NCI-H2081 treated with DMSO at 0.1 percent for 48 hours (cell line): ENCODE data around the gene SYT6.

Experiments used
- DNase-seq: peaks from one replicate; lab custom pipeline; 2025; lab: John Stamatoyannopoulos, UW

SYT6 gene

GRCh38 chr1:114154146-114154962, 685 bp upstream of the SYT6 start:
- DNase-seq, result no peak

GRCh38 chr1:114152508-114153260, 985 bp downstream of the SYT6 start:
- no peak for DNase-seq

GRCh38 chr1:114152089-114152507, 1.6 kb downstream of the SYT6 start:
- DNase-seq, result no peak

GRCh38 chr1:114150016-114150415, 3.7 kb downstream of the SYT6 start:
- no peak for DNase-seq

- no peak for DNase-seq
These were observed 4.5 kb downstream of the SYT6 start for GRCh38 chr1:114149211-114149610.

GRCh38 chr1:114145504-114146151, 8.0 kb downstream of the SYT6 start:
- no peak for DNase-seq

GRCh38 chr1:114144016-114144415, 9.7 kb downstream of the SYT6 start:
- DNase-seq, result no peak

GRCh38 chr1:114139540-114139939, 14.1 kb downstream of the SYT6 start:
- no peak for DNase-seq

- DNase-seq, result no peak
These were observed 16.2 kb downstream of the SYT6 start for GRCh38 chr1:114137497-114137896.

GRCh38 chr1:114135786-114136185, 17.9 kb downstream of the SYT6 start:
- DNase-seq, result no peak

GRCh38 chr1:114134518-114134917, 19.2 kb downstream of the SYT6 start:
- DNase-seq, result no peak

- no peak for DNase-seq
These were observed 20.5 kb downstream of the SYT6 start for GRCh38 chr1:114133129-114133528.

GRCh38 chr1:114131526-114132220, 22.0 kb downstream of the SYT6 start:
- no peak for DNase-seq

GRCh38 chr1:114130846-114131525, 22.7 kb downstream of the SYT6 start:
- no peak for DNase-seq

GRCh38 chr1:114130213-114130612, 23.5 kb downstream of the SYT6 start:
- DNase-seq, result no peak

- DNase-seq, result no peak
These were observed 25.4 kb downstream of the SYT6 start for GRCh38 chr1:114128293-114128692.

- no peak for DNase-seq
These were observed 27.2 kb downstream of the SYT6 start for GRCh38 chr1:114126261-114127095.

GRCh38 chr1:114124644-114125043, 29.0 kb downstream of the SYT6 start:
- DNase-seq, result no peak

GRCh38 chr1:114122941-114123618, 30.6 kb downstream of the SYT6 start:
- DNase-seq, result no peak

GRCh38 chr1:114118351-114118990, 35.2 kb downstream of the SYT6 start:
- no peak for DNase-seq
